ENCODE data around the gene DUSP10. TPM values are rescaled to one million over a fixed set of nuclear protein-coding genes. Genes with fewer than 3 reads are reported as not detected.

The DUSP10 gene
- polyA plus RNA-seq, 1 experiment: 35.9 TPM

GRCh38 chr1:221664253-221664652 lies 77.6 kb downstream of the DUSP10 start:
- Histone ChIP-seq H3K4me3 (ENCODE audit: low read depth, low read length) (no peak overlapping the region), H3K27ac (ENCODE audit: low read depth, low read length) (no peak overlapping the region), H3K9me3 (ENCODE audit: control insufficient read depth, insufficient read depth, low read length) (no peaks in the 10 kb centered on the region), H3K27me3 (ENCODE audit: control insufficient read depth, insufficient read depth, low read length) (no peaks in the 10 kb centered on the region)
- POLR2A ChIA-PET: no interaction called here
- DNase-seq (ENCODE audit: low read depth, low spot score): no peak
- CTCF ChIA-PET: no interaction called here
- no peak for TF ChIP-seq CTCF (IDR thresholded peaks at IDR 0.05; ENCODE audit: low read depth, low read length)

- H3K27ac ChIP-seq (ENCODE audit: low read depth, low read length): no peak overlapping the region
- no peak for TF ChIP-seq CTCF (IDR thresholded peaks at IDR 0.05; ENCODE audit: low read depth, low read length)
- ChIA-PET CTCF (interaction anchor here (0.7 kb wide), 1 partner anchor 25 kb away, joined by 3 read pairs; no protein-coding TSS in a partner anchor), POLR2A (no interaction called here)
- H3K4me3 ChIP-seq (ENCODE audit: low read depth, low read length): no peak overlapping the region
- no peaks in the 10 kb centered on the region for H3K27me3 ChIP-seq (ENCODE audit: control insufficient read depth, insufficient read depth, low read length)
- DNase-seq (ENCODE audit: low read depth, low spot score): no peak
- no peaks in the 10 kb centered on the region for H3K9me3 ChIP-seq (ENCODE audit: control insufficient read depth, insufficient read depth, low read length)
Measured at GRCh38 chr1:221663321-221663720, 78.6 kb downstream of the DUSP10 start.

GRCh38 chr1:221655766-221656305 lies 86.1 kb downstream of the DUSP10 start:
- no peak for TF ChIP-seq CTCF (IDR thresholded peaks at IDR 0.05; ENCODE audit: low read depth, low read length)
- Histone ChIP-seq H3K27ac (ENCODE audit: low read depth, low read length) (no peak overlapping the region), H3K4me3 (ENCODE audit: low read depth, low read length) (no peak overlapping the region), H3K9me3 (ENCODE audit: control insufficient read depth, insufficient read depth, low read length) (no peaks in the 10 kb centered on the region), H3K27me3 (ENCODE audit: control insufficient read depth, insufficient read depth, low read length) (no peaks in the 10 kb centered on the region)
- ChIA-PET CTCF (no interaction called here), POLR2A (no interaction called here)
- DNase-seq (ENCODE audit: low read depth, low spot score): no peak

Data from AG04450 (cell line).